Gastroesophageal sphincter (tissue), 4 donors: Measurements from ENCODE around the gene BAG5. TPM values are rescaled to one million over a fixed set of nuclear protein-coding genes. Genes with fewer than 3 reads are reported as not detected.

Source experiments
- ATAC-seq: fragments of 150-250 bp; one replicate; pipeline ENCODE4 v1.9.1; 2016; ENCODE audit warnings: mild to moderate bottlenecking, moderate library complexity
- H3K27ac ChIP-seq, 4 donors: fragments of 200-600 bp; sonication (generic) in 3 of 4; 1 replicate in 3 of 4; 2 replicates in 1 of 4; pipeline ENCODE4 v1.5.1; 2016 to 2019
- H3K27me3 ChIP-seq: fragments of 200-600 bp; sonication (generic); one replicate; pipeline ENCODE4 v1.5.1; 2019
- H3K36me3 ChIP-seq, 2 donors: fragments of 200-600 bp; sonication (generic); one replicate each; pipeline ENCODE4 v1.5.1; 2019; ENCODE audit warnings: control low read depth in 1 of 2
- H3K4me1 ChIP-seq, 3 donors: fragments of 200-600 bp; sonication (generic); 1 replicate in 2 of 3; 2 replicates in 1 of 3; pipeline ENCODE4 v1.5.1; 2016 to 2019; ENCODE audit warnings: control low read depth in 2 of 3
- H3K4me3 ChIP-seq, 2 donors: fragments of 200-600 bp; sonication (generic); one replicate each; pipeline ENCODE4 v1.5.1; 2019; ENCODE audit warnings: mild to moderate bottlenecking in 1 of 2, moderate library complexity in 1 of 2
- H3K9me3 ChIP-seq, 3 donors: fragments of 200-600 bp; sonication (generic); one replicate each; pipeline ENCODE4 v1.5.1; 2017 to 2019; ENCODE audit warnings: control low read depth in 2 of 3
- EP300 ChIP-seq: sonication (generic); formaldehyde crosslinking; IDR thresholded peaks from one replicate; pipeline ENCODE4 v1.6.1; 2017; ENCODE audit warnings: antibody characterized with exemption, mild to moderate bottlenecking
- POLR2A ChIP-seq, 2 donors: fragments of 450-650 bp; IDR thresholded peaks; one replicate each; pipeline ENCODE4 v1.6.1; 2017; ENCODE audit warnings: antibody characterized with exemption in 2 of 2, mild to moderate bottlenecking in 2 of 2, moderate library complexity in 1 of 2
- POLR2AphosphoS5 ChIP-seq: sonication (generic); formaldehyde crosslinking; IDR thresholded peaks from one replicate; pipeline ENCODE4 v1.6.1; 2017; ENCODE audit warnings: antibody characterized with exemption
- WGBS, 2 donors: methylation state at CpG; one replicate each; pipeline ENCODE4 v1.1.5; 2018; ENCODE audit warnings: low coverage in 1 of 2; 5-methylcytosine and 5-hydroxymethylcytosine counted together
- total RNA-seq, 4 donors: library from RNA; depleted of rRNA; stranded (reverse); fragments of >200 nt; gene quantifications; one replicate each; pipeline ENCODE4 v1.1.0, GENCODE V29; 2016
- TF ChIP-seq, protein P1 (sequence below), 4 experiments: fragments of 200-600 bp in 2 of 4; fragments of 450-650 bp in 2 of 4; sonication (generic) in 1 of 4; IDR thresholded peaks; one replicate each; pipeline ENCODE4 v1.5.1; 2017 to 2019; ENCODE audit warnings: antibody characterized with exemption in 4 of 4, mild to moderate bottlenecking in 2 of 4, moderate library complexity in 2 of 4

Gene BAG5
- total RNA-seq, 4 donors from 2014 or later: 31.1 to 41.3 (median 38.5) TPM

DNA sequence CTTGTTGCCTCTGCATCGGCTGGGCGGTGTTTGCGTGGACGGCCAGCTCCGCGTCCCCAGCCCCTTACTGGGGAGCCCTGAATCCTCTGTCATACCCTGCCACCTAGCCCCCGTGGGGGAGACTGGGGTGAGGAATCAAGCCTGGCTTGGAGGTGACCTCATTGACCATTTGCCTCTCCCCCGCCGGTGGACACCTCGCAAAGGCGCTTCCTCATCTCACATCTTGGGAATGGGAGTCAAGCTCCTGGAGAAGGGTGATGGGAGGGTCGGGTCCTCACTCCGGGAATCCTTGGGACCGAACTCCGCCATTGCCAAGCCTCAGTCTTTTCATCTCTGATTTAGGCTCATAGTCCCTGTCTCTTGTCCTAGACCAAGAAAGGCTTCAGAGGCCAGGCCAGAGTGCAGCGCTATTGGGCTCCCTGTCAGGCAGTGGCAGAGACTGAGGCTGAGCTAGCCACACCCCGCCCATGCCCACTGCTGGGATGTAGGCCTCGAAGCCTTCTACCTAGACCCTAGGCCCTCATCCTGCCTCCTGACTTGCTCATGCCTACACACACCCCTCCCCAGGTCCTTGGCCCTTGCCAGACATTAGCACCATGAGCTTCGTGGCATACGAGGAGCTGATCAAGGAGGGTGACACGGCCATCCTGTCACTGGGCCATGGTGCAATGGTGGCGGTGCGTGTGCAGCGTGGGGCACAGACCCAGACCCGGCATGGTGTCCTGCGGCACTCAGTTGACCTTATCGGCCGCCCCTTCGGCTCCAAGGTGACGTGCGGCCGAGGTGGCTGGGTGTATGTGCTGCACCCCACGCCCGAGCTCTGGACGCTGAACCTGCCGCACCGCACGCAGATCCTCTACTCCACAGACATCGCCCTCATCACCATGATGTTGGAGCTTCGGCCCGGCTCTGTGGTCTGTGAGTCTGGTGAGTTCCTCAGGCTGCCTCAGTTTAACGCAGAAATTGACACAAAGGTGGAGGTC lies 32.8 kb downstream of the BAG5 start:
- peak overlapping the region; percentile 68 to 92 (median 90) for H3K27ac ChIP-seq
- H3K4me1 ChIP-seq: peaks cover 2 to 88% (median 57%) of the 10 kb centered on the region in 3 donors
- WGBS, 2 donors: 60 to 79% methylated on average over 1 to 8 of the region's 42 CpGs
- no peaks in the 10 kb centered on the region for H3K27me3 ChIP-seq
- H3K4me3 ChIP-seq: peak overlapping the region; percentile 67 to 97
- ATAC-seq: no peak
- H3K9me3 ChIP-seq: no peaks in the 10 kb centered on the region
- no peak for TF ChIP-seq POLR2A (IDR thresholded peaks at IDR 0.05)
- TF ChIP-seq, protein P1, sequence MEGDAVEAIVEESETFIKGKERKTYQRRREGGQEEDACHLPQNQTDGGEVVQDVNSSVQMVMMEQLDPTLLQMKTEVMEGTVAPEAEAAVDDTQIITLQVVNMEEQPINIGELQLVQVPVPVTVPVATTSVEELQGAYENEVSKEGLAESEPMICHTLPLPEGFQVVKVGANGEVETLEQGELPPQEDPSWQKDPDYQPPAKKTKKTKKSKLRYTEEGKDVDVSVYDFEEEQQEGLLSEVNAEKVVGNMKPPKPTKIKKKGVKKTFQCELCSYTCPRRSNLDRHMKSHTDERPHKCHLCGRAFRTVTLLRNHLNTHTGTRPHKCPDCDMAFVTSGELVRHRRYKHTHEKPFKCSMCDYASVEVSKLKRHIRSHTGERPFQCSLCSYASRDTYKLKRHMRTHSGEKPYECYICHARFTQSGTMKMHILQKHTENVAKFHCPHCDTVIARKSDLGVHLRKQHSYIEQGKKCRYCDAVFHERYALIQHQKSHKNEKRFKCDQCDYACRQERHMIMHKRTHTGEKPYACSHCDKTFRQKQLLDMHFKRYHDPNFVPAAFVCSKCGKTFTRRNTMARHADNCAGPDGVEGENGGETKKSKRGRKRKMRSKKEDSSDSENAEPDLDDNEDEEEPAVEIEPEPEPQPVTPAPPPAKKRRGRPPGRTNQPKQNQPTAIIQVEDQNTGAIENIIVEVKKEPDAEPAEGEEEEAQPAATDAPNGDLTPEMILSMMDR (IDR thresholded peaks at IDR 0.05): no peak
- no peak for TF ChIP-seq POLR2AphosphoS5
- TF ChIP-seq EP300: no peak
- H3K36me3 ChIP-seq: peaks cover 0 to 44% of the 10 kb centered on the region in 2 donors

DNA sequence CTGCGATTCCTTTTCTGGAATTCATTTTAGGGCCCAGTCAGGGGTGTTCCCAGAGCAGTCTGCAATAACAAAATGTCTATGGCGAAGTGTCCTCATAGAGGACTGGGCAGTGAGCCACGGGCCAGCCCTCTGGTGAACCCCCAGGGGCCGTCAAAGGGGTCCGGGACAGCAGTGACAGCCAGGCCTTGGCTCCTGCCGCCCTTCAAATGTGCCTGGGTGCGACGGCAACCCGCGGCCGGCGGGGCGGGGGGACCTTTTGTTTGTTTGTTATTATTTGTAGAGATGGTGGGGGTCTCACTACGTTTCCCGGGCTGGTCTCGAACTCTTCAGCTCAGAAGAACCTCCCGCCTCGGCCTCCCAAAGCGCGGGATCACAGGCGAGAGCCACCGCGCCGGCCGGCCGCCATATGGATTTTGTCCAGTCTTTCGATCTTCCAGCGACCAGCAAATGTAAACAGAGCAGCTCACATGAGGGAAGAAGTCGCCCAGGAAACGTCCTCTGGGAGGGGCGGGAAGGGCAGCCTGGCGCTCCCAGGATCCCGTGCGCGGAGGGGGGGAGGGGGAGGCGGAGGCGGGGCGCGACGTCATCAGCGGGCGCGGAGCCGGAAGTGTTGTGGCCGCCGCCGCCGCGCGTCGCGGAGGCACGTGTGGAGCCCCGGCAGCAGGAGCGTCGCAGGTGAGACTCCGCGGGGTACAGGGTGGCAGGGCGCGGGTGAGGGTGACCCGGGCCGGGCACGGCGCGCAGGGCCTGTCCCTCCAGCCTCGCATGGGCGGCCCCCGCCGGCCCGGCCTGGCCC lies 33.7 kb downstream of the BAG5 start, which contains the start of gene TRMT61A:
TRMT61A (plus strand) TSS at position 610 of the 796 bp plus-strand sequence. CDS start 783 bp downstream, outside the sequence.
- TF ChIP-seq POLR2A (IDR thresholded peaks at IDR 0.05): peak; percentile 57 to 62
- TF ChIP-seq, protein P1 (IDR thresholded peaks at IDR 0.05): peak in 1 of 4 experiments; percentile 11
- TF ChIP-seq EP300: no peak
- peak; percentile 67 for TF ChIP-seq POLR2AphosphoS5
- peaks cover 2 to 87% (median 48%) of the 10 kb centered on the region in 3 donors for H3K4me1 ChIP-seq
- peak within 1 kb of the TSS; percentile 67 to 97 for H3K4me3 ChIP-seq
- no peaks in the 10 kb centered on the region for H3K9me3 ChIP-seq
- WGBS, 2 donors: 60% methylated on average over 1 of the region's 70 CpGs; no CpG with 5 or more reads in 1 of the 2 donors
- no peaks in the 10 kb centered on the region for H3K27me3 ChIP-seq
- H3K27ac ChIP-seq: peak within 1 kb of the TSS; percentile 68 to 92 (median 90)
- H3K36me3 ChIP-seq: peaks cover 0 to 36% of the 10 kb centered on the region in 2 donors
- ATAC-seq: peak; percentile 88

DNA sequence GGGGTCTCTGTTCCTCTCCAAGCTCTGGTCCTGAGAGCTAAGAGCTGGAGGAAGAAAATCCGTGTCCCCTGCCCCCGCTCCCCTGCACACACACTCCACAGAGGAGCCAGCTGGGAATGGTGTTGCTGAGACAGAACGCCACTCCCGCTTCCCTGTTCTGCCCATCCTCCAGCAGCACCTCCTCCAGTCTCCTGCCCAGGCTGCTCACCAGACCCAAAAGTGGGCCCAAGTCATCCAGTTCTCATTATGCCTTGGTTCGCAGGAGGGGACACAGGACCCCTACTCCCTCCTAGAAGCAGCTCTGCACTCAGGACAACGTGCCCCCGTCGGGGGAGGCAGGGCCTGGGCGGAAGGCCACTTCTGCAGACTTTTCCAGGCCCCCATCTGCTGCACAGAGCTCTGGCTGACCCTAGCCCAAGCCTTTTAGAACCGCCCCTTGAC lies 34.3 kb downstream of the BAG5 start:
- Histone ChIP-seq H3K4me3 (peak overlapping the region in 1 of 2 donors; percentile 97), H3K27ac (peak overlapping the region; percentile 48 to 92 (median 90)), H3K9me3 (no peaks in the 10 kb centered on the region), H3K4me1 (peaks cover 2 to 87% (median 47%) of the 10 kb centered on the region in 3 donors), H3K36me3 (peaks cover 0 to 30% of the 10 kb centered on the region in 2 donors), H3K27me3 (no peaks in the 10 kb centered on the region)
- ATAC-seq: no peak
- 41% methylated on average over 3 of the region's 10 CpGs; no CpG with 5 or more reads in 1 of the 2 donors for WGBS, 2 donors
- TF ChIP-seq POLR2A (IDR thresholded peaks at IDR 0.05): no peak
- TF ChIP-seq, protein P1 (IDR thresholded peaks at IDR 0.05): no peak
- TF ChIP-seq EP300: no peak
- no peak for TF ChIP-seq POLR2AphosphoS5

DNA sequence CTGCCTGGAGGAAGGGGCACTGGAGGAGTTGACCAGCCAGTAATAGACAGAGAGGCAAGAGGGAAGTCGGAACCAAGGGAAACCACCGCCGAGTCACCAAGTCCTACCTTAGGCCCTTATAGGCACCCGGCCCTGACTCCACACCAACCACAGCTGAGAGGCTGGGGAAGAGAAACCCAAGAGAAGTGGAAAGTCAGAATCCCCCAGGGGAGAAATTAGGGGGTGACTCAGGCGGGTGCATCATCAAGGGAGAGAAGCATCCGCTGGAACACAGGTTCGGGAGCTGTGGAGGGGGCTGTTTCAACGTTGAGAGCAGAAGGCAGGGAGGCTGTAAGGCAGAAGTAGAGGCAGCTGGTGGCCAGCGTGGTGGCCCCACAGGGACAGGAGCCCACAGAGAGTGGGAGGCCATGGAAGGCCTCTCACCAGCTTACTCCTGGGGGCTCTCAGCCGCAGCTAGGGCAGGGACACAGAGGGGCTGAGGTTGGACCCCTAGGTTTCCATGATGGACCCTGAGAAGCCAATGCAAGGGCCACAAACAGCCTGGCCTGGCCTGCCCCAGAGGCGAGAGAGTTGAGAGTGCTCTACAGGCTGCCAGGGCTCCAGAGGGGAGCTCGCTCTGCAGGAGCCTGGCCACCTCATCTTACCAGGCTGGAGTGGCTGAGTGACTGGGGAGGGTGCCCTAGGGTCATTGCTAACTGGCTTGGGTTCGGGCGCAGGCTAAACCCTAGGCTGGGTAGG lies 34.9 kb downstream of the BAG5 start:
- peak overlapping the region in 3 of 4 donors; percentile 90 to 92 (median 90) for H3K27ac ChIP-seq
- TF ChIP-seq POLR2AphosphoS5: no peak
- no peak for TF ChIP-seq EP300
- TF ChIP-seq, protein P1 (IDR thresholded peaks at IDR 0.05): no peak
- TF ChIP-seq POLR2A (IDR thresholded peaks at IDR 0.05): no peak
- WGBS, 2 donors: 73 to 80% methylated on average over 3 to 9 of the region's 14 CpGs
- H3K4me3 ChIP-seq: no peak overlapping the region
- no peaks in the 10 kb centered on the region for H3K27me3 ChIP-seq
- no peak for ATAC-seq
- peaks cover 0 to 24% of the 10 kb centered on the region in 2 donors for H3K36me3 ChIP-seq
- H3K4me1 ChIP-seq: peaks cover 2 to 86% (median 46%) of the 10 kb centered on the region in 3 donors
- no peaks in the 10 kb centered on the region for H3K9me3 ChIP-seq
